Ovary (tissue), 9 donors: ENCODE measurements around the gene NPM1. TPM values are rescaled to one million over a fixed set of nuclear protein-coding genes. Genes with fewer than 3 reads are reported as not detected.

Experiments
- DNase-seq, 5 donors: peaks; one replicate each; pipeline ENCODE4 v3.0.0-alpha.2; 2019 to 2020
- H3K27ac ChIP-seq, 2 donors: fragments of 200-600 bp; one replicate each; pipeline versions ENCODE4 v1.5.1 to v1.8.0; 2019 to 2022
- H3K27me3 ChIP-seq: fragments of 200-600 bp; one replicate; pipeline ENCODE4 v1.8.0; 2022
- H3K36me3 ChIP-seq: fragments of 200-600 bp; sonication (generic); one replicate; pipeline ENCODE4 v1.5.1; 2019
- H3K4me1 ChIP-seq: one replicate; pipeline ENCODE4 v1.8.1; 2013; ENCODE audit warnings: mild to moderate bottlenecking, moderate library complexity; ENCODE audit not compliant: insufficient read depth
- H3K4me3 ChIP-seq: fragments of 200-600 bp; sonication (generic); one replicate; pipeline ENCODE4 v1.5.1; 2017
- H3K9me3 ChIP-seq, 2 donors: fragments of 200-600 bp in 1 of 2; sonication (generic) in 1 of 2; one replicate each; pipeline versions ENCODE4 v1.5.1 to v1.8.1; 2013 to 2019; ENCODE audit warnings: mild to moderate bottlenecking in 1 of 2, moderate library complexity in 1 of 2
- EP300 ChIP-seq: sonication (generic); formaldehyde crosslinking; IDR thresholded peaks from one replicate; pipeline ENCODE4 v1.6.1; 2017; ENCODE audit warnings: antibody characterized with exemption
- POLR2A ChIP-seq: fragments of 450-650 bp; IDR thresholded peaks from one replicate; pipeline ENCODE4 v1.6.1; 2017; ENCODE audit warnings: antibody characterized with exemption, mild to moderate bottlenecking, moderate library complexity
- WGBS, 3 donors: extraction: QIAGEN DNeasy Blood & Tissue Kit in 1 of 3; methylation state at CpG; one replicate each; pipeline versions ENCODE4 v1.1.5 to v1.1.7; 2013 to 2017; 5-methylcytosine and 5-hydroxymethylcytosine counted together
- intact Hi-C, 4 donors: fragments of 100-400 bp; cut with DNase I; formaldehyde crosslinking; loops; one replicate each; pipeline versions ENCODE4 v1.11.0 to v1.15.1; 2022 to 2023
- polyA plus RNA-seq, 2 donors: library from polyadenylated mRNA; stranded (reverse); fragments of 200-250 nt in 1 of 2; fragments of 350-450 nt in 1 of 2; fragmentation: Illumina TruSeq in 1 of 2; extraction: RNeasy Lipid Tissue Mini Kit (QIAGEN cat#74804) in 1 of 2; gene quantifications; one replicate each; pipeline ENCODE4 v1.2.3, GENCODE V29; 2013 to 2014
- total RNA-seq, 7 donors: library from RNA; depleted of rRNA in 2 of 7; stranded (reverse); fragments of >200 nt in 2 of 7; fragmentation: NEBNext Ultra II Directional in 3 of 7; extraction: Animal tissue kit (Norgen Biotek cat#: 25700) in 3 of 7; gene quantifications; one replicate each; pipeline versions ENCODE4 v1.1.0 to v1.2.4, GENCODE V29; 2016 to 2023
- TF ChIP-seq, protein P1 (sequence below), 3 donors: fragments of 450-650 bp in 2 of 3; fragments of 200-600 bp in 1 of 3; IDR thresholded peaks; one replicate each; pipeline versions ENCODE4 v1.5.1 to v1.8.0; 2016 to 2022; ENCODE audit warnings: antibody characterized with exemption in 3 of 3, mild to moderate bottlenecking in 1 of 3
- donor health status: DM: no; HTN: no; CAD: no; lungs with moderate emphysema.
- donor health status: DM: no; HTN: no; CAD: no.
- donor health status: Bipolar disorder and iron deficiency.
- donor health status: DM: yes; HTN: yes; CAD: no.
- donor health status: DM: no; HTN: no; CAD: no.
- donor health status: DM: yes; HTN: yes; CAD: no.

Gene NPM1
- total and polyA plus RNA-seq, 9 donors, result 1,123 to 3,932 (median 1,741) TPM

DNA sequence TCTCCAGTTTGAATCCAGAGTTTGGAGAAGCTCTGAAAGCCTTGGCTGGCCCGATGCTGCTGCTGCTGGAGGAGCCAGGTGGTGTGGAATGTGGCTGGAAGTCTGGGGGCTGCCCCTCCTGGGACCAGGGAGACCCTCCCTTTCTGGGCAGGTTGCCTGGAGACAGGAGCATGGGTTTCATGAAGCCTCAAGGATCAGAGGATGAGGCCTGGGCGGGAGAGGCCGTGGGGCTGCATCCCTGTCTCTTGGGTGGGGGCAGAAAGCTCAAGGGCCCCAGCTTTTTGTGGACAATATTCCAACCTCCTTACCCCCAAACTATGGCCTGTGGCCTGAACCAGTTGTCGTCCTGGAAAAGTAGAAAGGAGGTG, 41.9 kb downstream of the NPM1 start:
- 74 to 90% (median 77%) methylated on average over 4 of the region's 4 CpGs for WGBS, 3 donors
- intact Hi-C loops, result no loop called here
- peak in 2 of 5 donors; percentile 3 to 16 for DNase-seq

DNA sequence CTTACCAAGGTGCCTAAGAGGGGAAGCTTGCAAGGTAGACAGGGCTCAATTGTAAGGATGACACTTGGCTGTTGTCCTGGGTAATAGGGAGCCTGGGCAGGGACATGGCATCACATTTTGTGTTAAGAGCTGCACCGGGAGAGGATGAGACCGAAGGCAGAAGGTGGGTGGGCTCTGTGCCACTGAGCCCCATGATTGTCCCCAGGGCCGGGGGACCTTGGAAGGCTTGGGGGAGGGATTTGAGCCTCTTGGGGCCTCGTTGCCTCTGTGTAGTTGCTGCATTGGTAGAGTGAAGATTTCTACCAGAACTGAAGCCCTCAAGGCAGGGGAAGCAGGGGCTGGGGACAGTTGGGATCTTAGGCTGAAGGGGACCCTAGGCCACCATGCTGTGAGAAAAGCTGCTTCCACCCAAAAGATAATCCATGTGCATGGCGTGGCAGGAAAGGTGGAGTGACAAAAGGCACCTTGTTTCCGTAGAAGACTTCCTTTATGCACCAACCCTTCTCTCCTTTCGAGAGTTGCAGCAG, 43.7 kb downstream of the NPM1 start:
- Histone ChIP-seq H3K27me3 (no peaks in the 10 kb centered on the region), H3K27ac (no peak overlapping the region), H3K9me3 (no peaks in the 10 kb centered on the region), H3K4me3 (no peak overlapping the region), H3K36me3 (no peaks in the 10 kb centered on the region), H3K4me1 (no peaks in the 10 kb centered on the region)
- TF ChIP-seq EP300 (no peak), POLR2A (no peak)
- TF ChIP-seq, protein P1, sequence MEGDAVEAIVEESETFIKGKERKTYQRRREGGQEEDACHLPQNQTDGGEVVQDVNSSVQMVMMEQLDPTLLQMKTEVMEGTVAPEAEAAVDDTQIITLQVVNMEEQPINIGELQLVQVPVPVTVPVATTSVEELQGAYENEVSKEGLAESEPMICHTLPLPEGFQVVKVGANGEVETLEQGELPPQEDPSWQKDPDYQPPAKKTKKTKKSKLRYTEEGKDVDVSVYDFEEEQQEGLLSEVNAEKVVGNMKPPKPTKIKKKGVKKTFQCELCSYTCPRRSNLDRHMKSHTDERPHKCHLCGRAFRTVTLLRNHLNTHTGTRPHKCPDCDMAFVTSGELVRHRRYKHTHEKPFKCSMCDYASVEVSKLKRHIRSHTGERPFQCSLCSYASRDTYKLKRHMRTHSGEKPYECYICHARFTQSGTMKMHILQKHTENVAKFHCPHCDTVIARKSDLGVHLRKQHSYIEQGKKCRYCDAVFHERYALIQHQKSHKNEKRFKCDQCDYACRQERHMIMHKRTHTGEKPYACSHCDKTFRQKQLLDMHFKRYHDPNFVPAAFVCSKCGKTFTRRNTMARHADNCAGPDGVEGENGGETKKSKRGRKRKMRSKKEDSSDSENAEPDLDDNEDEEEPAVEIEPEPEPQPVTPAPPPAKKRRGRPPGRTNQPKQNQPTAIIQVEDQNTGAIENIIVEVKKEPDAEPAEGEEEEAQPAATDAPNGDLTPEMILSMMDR (IDR thresholded peaks at IDR 0.05), result no peak
- intact Hi-C loops, result no loop called here
- 88 to 91% (median 88%) methylated on average over 7 of the region's 7 CpGs for WGBS, 3 donors
- peak in 1 of 5 donors; percentile 7 for DNase-seq

More for the DNA sequence above, 41.9 kb downstream of the NPM1 start:
- Histone ChIP-seq H3K36me3 (no peaks in the 10 kb centered on the region), H3K9me3 (no peaks in the 10 kb centered on the region), H3K27me3 (no peaks in the 10 kb centered on the region), H3K4me3 (no peak overlapping the region), H3K27ac (no peak overlapping the region), H3K4me1 (no peaks in the 10 kb centered on the region)
- no peak for TF ChIP-seq EP300
- TF ChIP-seq POLR2A, result no peak
- TF ChIP-seq, protein P1 (IDR thresholded peaks at IDR 0.05), result no peak

DNA sequence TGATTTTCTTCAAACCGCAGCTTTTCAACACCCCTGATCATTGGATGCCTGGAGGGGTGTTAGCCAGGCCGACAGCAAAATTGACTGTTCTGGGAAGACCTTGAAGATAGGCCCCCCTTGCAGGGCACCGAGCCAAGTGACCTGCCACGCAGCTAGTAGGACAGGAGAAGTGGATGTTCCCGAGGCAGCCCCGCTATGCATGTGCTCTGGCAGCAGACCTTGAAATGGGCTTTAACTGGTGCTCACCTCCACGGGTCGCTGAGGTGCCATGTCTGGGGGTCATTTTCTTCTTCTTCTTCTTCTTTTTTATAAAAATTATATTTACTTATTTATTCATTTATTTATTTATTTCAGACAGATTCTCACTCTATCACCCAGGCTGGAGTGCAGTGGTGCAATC, 44.4 kb downstream of the NPM1 start:
- peak in 1 of 5 donors; percentile 32 for DNase-seq
- no peaks in the 10 kb centered on the region for H3K36me3 ChIP-seq
- 58 to 70% (median 63%) methylated on average over 8 of the region's 8 CpGs for WGBS, 3 donors
- no peak for TF ChIP-seq POLR2A
- no peak for TF ChIP-seq EP300
- TF ChIP-seq, protein P1 (IDR thresholded peaks at IDR 0.05), result no peak
- intact Hi-C loops, result no loop called here
- no peaks in the 10 kb centered on the region for H3K27me3 ChIP-seq
- H3K27ac ChIP-seq, result no peak overlapping the region
- no peaks in the 10 kb centered on the region for H3K9me3 ChIP-seq
- no peak overlapping the region for H3K4me3 ChIP-seq
- H3K4me1 ChIP-seq, result no peaks in the 10 kb centered on the region

DNA sequence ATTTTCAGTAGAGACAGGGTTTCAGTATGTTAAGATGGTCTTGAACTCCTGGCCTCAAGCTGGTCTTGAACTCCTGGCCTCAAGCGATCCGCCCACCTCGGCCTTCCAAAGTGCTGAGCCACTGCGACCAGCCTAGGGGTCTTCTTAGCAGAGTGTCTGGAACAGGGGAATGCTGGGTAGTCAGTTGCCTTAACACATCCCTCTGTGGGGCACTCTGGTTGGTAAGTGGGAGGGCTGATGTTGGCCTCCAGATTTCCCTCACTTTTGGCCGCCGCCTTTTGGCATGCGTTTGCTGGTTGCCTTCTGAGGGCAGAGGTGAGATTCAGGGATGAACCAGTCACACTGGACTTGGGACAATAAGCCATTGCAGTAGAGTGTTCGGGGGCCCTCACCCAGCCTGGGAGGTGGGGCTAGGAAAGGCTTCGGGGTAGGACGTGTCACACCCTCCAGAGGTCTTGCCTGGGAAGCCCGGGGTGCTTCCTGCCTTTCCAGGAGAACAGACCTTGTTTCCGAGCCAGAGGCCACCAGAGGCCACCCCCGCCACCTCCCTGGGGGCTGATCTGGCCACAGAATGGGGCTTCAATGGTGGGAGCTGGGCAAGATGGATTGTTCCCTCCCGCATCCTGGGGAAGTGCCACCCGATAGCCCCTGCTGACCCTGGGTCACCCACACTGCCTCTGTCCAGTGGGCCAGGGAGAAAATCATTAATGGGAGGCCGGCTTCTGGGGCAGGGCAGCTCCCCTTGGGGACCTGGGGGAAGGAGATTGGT, 45.1 kb downstream of the NPM1 start:
- peak in 1 of 5 donors; percentile 21 for DNase-seq
- H3K4me1 ChIP-seq, result no peaks in the 10 kb centered on the region
- no peaks in the 10 kb centered on the region for H3K27me3 ChIP-seq
- TF ChIP-seq EP300, result no peak
- TF ChIP-seq, protein P1 (IDR thresholded peaks at IDR 0.05), result no peak
- no peak for TF ChIP-seq POLR2A
- intact Hi-C loops, result no loop called here
- H3K27ac ChIP-seq, result no peak overlapping the region
- no peak overlapping the region for H3K4me3 ChIP-seq
- no peaks in the 10 kb centered on the region for H3K36me3 ChIP-seq
- H3K9me3 ChIP-seq, result no peaks in the 10 kb centered on the region
- 85 to 93% (median 91%) methylated on average over 16 of the region's 16 CpGs for WGBS, 3 donors
